ENCODE results near the gene CPNE4.

Gene CPNE4

DNA sequence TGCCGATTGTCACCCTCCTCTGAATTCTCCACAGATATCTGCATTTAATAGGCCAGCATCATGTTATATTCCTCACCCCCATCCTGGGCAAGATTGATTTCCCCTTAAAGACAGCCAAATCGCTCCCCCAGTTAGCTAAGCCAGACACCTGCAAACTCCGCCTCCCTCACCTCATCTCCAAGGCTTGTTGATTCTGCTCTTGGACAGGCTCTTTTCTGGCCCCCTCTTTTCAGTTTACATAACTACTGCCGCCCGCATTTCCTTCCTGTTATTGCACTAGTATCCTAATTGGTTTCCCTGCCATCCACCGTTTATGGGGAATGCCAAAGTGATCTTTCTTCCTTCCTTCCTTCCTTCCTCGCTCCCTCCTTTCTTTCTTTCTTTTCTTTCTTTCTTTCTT is 317.3 kb downstream of the CPNE4 start:
- ATAC-seq (replicated peaks) (no peak), DNase-seq (no peak)
- Mint-ChIP-seq H3K4me1 (ENCODE audit: low read depth in 2 of 2) (peaks cover 0 to 6% of the 10 kb centered on the region in 2 donors), H3K4me3 (no peak overlapping the region), H3K27me3 (no peaks in the 10 kb centered on the region), H3K27ac (no peak overlapping the region), H3K36me3 (ENCODE audit: insufficient read depth) (no peaks in the 10 kb centered on the region), H3K9me3 (no peaks in the 10 kb centered on the region)

DNA sequence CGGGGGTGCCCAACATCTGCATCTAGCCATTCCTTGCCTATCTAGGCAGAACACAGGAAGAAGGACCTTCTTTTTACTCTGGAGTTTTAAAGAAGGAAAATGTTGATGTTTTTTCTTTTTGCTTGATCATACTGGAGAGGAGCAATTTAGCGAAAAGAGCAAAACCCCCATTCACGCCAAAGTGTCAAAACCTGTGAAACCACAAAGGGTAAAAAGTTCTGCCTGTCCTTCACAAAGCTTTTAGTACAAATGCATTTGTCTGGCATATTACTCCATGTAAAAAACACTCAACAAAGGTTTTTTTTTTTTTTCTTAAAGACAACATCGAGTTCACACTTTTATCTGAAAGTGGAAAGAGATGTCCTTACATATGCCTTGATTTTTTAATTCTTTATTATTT is 317.9 kb downstream of the CPNE4 start:
- H3K36me3 Mint-ChIP-seq (ENCODE audit: insufficient read depth) = no peaks in the 10 kb centered on the region
- H3K4me1 Mint-ChIP-seq (ENCODE audit: low read depth in 2 of 2) = peaks cover 0 to 6% of the 10 kb centered on the region in 2 donors
- no peaks in the 10 kb centered on the region for H3K9me3 Mint-ChIP-seq
- no peak overlapping the region for H3K27ac Mint-ChIP-seq
- no peaks in the 10 kb centered on the region for H3K27me3 Mint-ChIP-seq
- H3K4me3 Mint-ChIP-seq = no peak overlapping the region
- ATAC-seq (replicated peaks) (no peak), DNase-seq (no peak)

GRCh38 chr3:131716007-131716406 is 318.8 kb downstream of the CPNE4 start:
- Mint-ChIP-seq H3K27ac (no peak overlapping the region), H3K27me3 (no peaks in the 10 kb centered on the region), H3K36me3 (ENCODE audit: insufficient read depth) (no peaks in the 10 kb centered on the region), H3K4me1 (ENCODE audit: low read depth in 2 of 2) (peaks cover 0 to 6% of the 10 kb centered on the region in 2 donors), H3K9me3 (no peaks in the 10 kb centered on the region), H3K4me3 (no peak overlapping the region)
- ATAC-seq (replicated peaks) (no peak), DNase-seq (no peak)

DNA sequence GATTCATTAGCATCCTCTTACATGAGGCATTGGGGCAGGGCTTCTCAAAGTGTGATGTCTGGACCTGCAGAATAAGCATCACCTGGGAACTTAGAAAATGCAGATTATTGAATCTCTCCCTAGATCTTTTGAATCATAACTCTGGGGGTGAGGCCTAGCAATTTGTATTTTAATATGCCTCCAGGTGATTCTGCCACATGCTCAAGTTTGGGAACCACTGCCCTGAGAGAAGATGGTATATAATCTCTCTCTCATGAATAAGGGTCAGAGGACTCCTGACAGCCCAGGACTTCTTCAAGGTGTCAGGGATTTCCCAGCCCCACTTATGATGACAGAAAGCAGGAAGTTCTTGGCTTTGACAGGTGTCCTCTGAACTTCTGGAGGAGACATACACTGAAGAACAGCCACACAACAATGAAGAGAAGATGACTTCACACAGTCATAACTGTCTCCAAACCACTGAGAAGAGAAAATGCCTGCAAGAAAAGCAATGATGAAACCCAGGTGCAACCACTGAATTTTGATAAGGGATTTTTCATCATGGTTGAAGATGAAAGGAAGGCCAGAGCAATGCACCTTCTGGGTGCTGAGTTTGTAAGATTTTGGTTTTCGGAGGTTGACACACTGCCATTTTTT is 320.1 kb downstream of the CPNE4 start:
- Mint-ChIP-seq H3K4me1 (ENCODE audit: low read depth in 2 of 2) (peaks cover 0 to 6% of the 10 kb centered on the region in 2 donors), H3K4me3 (no peak overlapping the region), H3K36me3 (ENCODE audit: insufficient read depth) (no peaks in the 10 kb centered on the region), H3K9me3 (no peaks in the 10 kb centered on the region), H3K27me3 (no peaks in the 10 kb centered on the region), H3K27ac (no peak overlapping the region)
- no peak for DNase-seq
- ATAC-seq (replicated peaks) = no peak

- no peak for ATAC-seq (replicated peaks)
- DNase-seq = no peak
- Mint-ChIP-seq H3K27me3 (peaks cover 0 to 1% of the 10 kb centered on the region in 2 donors), H3K27ac (no peak overlapping the region), H3K9me3 (no peaks in the 10 kb centered on the region), H3K36me3 (ENCODE audit: insufficient read depth) (no peaks in the 10 kb centered on the region), H3K4me1 (ENCODE audit: low read depth in 2 of 2) (peaks cover 0 to 6% of the 10 kb centered on the region in 2 donors), H3K4me3 (no peak overlapping the region)
These were observed 321.2 kb downstream of the CPNE4 start for GRCh38 chr3:131713416-131714123.

DNA sequence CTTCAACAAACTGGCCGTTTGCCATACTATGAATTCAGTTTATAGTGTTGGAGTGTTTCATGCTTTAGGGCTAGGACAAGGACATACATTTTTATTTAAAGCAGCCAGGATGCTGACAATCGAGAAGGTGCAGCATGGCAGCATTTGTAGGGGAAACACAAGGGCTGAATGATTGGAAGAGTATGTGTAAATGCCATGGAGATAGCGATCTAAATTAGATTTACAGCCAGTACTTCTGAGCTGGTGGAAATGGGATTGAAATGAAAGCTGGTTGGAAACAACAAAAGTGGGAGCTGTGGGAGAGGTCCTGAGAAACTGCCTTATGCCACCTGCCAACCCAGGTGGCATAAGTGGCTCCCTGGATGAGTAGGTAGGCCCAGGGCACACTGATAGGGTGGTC is 322.2 kb downstream of the CPNE4 start:
- H3K4me3 Mint-ChIP-seq = no peak overlapping the region
- peaks cover 0 to 3% of the 10 kb centered on the region in 2 donors for H3K4me1 Mint-ChIP-seq (ENCODE audit: low read depth in 2 of 2)
- H3K27ac Mint-ChIP-seq = no peak overlapping the region
- H3K9me3 Mint-ChIP-seq = no peaks in the 10 kb centered on the region
- H3K36me3 Mint-ChIP-seq (ENCODE audit: insufficient read depth) = no peaks in the 10 kb centered on the region
- peaks cover 8 to 10% of the 10 kb centered on the region in 2 donors for H3K27me3 Mint-ChIP-seq
- DNase-seq (no peak), ATAC-seq (replicated peaks) (no peak)

- Mint-ChIP-seq H3K9me3 (no peaks in the 10 kb centered on the region), H3K27me3 (peaks cover 8 to 19% of the 10 kb centered on the region in 2 donors), H3K27ac (no peak overlapping the region), H3K36me3 (ENCODE audit: insufficient read depth) (no peaks in the 10 kb centered on the region), H3K4me1 (ENCODE audit: low read depth in 2 of 2) (no peaks in the 10 kb centered on the region), H3K4me3 (no peak overlapping the region)
- DNase-seq (no peak), ATAC-seq (replicated peaks) (no peak)
These were observed 323.6 kb downstream of the CPNE4 start for GRCh38 chr3:131711114-131711768.

- DNase-seq (no peak), ATAC-seq (replicated peaks) (no peak)
- Mint-ChIP-seq H3K4me3 (no peak overlapping the region), H3K27ac (no peak overlapping the region), H3K36me3 (ENCODE audit: insufficient read depth) (no peaks in the 10 kb centered on the region), H3K4me1 (ENCODE audit: low read depth in 2 of 2) (no peaks in the 10 kb centered on the region), H3K27me3 (peaks cover 8 to 19% of the 10 kb centered on the region in 2 donors), H3K9me3 (no peaks in the 10 kb centered on the region)
These were observed 326.6 kb downstream of the CPNE4 start for GRCh38 chr3:131708241-131708640.

GRCh38 chr3:131705558-131706051 is 329.2 kb downstream of the CPNE4 start:
- no peak overlapping the region for H3K27ac Mint-ChIP-seq
- no peak overlapping the region for H3K4me3 Mint-ChIP-seq
- ATAC-seq (replicated peaks) = no peak
- H3K9me3 Mint-ChIP-seq = no peaks in the 10 kb centered on the region
- H3K27me3 Mint-ChIP-seq = peaks cover 8 to 19% of the 10 kb centered on the region in 2 donors
- no peaks in the 10 kb centered on the region for H3K4me1 Mint-ChIP-seq (ENCODE audit: low read depth in 2 of 2)
- H3K36me3 Mint-ChIP-seq (ENCODE audit: insufficient read depth) = no peaks in the 10 kb centered on the region
- no peak for DNase-seq

GRCh38 chr3:131705099-131705498 is 329.7 kb downstream of the CPNE4 start:
- H3K4me3 Mint-ChIP-seq = no peak overlapping the region
- H3K9me3 Mint-ChIP-seq = no peaks in the 10 kb centered on the region
- H3K27ac Mint-ChIP-seq = no peak overlapping the region
- H3K27me3 Mint-ChIP-seq = peaks cover 8 to 19% of the 10 kb centered on the region in 2 donors
- H3K36me3 Mint-ChIP-seq (ENCODE audit: insufficient read depth) = no peaks in the 10 kb centered on the region
- DNase-seq (no peak), ATAC-seq (replicated peaks) (no peak)
- H3K4me1 Mint-ChIP-seq (ENCODE audit: low read depth in 2 of 2) = no peaks in the 10 kb centered on the region

DNA sequence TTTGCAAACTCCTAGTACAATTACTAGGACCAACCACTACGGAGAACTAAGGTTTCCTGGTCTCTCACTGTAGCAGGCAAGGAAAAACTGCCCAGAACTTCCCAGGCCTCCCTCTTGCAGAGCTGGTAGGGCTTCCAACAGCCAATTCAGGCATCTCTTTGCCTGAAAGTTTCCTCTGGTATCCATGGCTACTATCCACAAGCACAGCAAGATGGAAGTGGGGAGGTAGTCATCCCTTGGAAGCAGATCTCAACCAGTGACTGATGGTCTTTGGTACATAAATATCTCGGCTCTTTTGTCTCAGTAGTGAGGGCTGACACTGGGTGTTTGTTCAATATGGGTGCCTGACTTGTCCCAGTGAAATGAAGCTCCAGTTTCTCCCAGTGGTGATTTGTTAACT is 330.7 kb downstream of the CPNE4 start:
- DNase-seq (no peak), ATAC-seq (replicated peaks) (no peak)
- H3K4me3 Mint-ChIP-seq = no peak overlapping the region
- no peaks in the 10 kb centered on the region for H3K36me3 Mint-ChIP-seq (ENCODE audit: insufficient read depth)
- H3K27ac Mint-ChIP-seq = no peak overlapping the region
- H3K9me3 Mint-ChIP-seq = no peaks in the 10 kb centered on the region
- H3K4me1 Mint-ChIP-seq (ENCODE audit: low read depth in 2 of 2) = no peaks in the 10 kb centered on the region
- H3K27me3 Mint-ChIP-seq = peaks cover 8 to 19% of the 10 kb centered on the region in 2 donors

DNA sequence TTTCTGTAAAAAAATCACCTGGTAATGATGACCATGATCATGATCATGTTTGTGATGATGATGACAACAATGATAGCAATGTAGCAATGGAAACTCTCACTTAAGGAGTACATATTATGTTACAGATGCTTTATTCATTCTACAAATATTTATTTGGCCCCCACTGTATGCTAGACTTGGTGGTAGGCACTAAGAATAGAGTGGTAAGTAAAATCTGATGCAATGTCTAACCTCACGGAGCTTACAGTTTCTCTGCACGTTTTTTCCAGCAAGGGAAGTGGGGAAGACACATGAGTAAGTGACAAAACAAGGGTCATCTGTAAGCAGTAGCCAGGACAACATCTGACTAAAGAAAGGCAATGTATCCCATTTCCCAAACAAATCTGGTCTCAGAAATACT is 332.7 kb downstream of the CPNE4 start:
- Mint-ChIP-seq H3K36me3 (ENCODE audit: insufficient read depth) (no peaks in the 10 kb centered on the region), H3K27ac (no peak overlapping the region), H3K27me3 (peaks cover 0 to 4% of the 10 kb centered on the region in 2 donors), H3K4me1 (ENCODE audit: low read depth in 2 of 2) (no peaks in the 10 kb centered on the region), H3K9me3 (no peaks in the 10 kb centered on the region), H3K4me3 (no peak overlapping the region)
- DNase-seq (no peak), ATAC-seq (replicated peaks) (no peak)

DNA sequence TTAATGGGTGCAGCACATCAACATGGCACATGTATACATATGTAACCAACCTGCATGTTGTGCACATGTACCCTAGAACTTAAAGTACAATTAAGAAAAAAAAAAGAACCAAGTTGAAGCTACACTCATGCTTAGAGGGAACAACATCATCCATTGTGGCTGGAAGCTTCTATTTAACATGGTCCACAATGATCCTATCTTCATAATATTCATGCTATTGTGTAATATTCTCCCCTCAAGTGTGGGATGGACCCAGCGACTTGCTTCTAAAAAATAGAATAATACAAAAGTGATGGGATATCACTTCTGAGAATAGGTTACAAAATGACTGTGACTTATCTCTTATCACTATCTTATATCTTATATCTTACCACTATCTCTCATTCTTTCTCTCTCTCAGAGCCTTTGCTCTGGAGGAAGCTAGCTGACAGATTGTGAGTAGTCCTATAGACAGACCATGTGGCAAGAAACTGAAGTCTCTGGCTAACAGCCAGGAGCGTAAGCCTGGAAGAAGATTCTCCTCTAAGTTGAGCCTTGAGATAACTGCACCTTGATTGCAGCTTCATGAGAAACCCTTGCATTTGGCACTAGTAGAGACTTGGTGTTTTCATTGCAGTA is 333.6 kb downstream of the CPNE4 start:
- Mint-ChIP-seq H3K36me3 (ENCODE audit: insufficient read depth) (no peaks in the 10 kb centered on the region), H3K9me3 (no peaks in the 10 kb centered on the region), H3K27ac (no peak overlapping the region), H3K27me3 (no peaks in the 10 kb centered on the region), H3K4me3 (no peak overlapping the region), H3K4me1 (ENCODE audit: low read depth in 2 of 2) (no peaks in the 10 kb centered on the region)
- DNase-seq (no peak), ATAC-seq (replicated peaks) (no peak)

All from effector memory CD8-positive, alpha-beta T cell (primary cell).